Choroid plexus epithelial cell (primary cell): ENCODE data around the gene TDP2.
"Not testable (repeated sequence)": the region's sequence is repeated elsewhere in the genome, so short reads cannot be mapped to it uniquely, and the experiment has no call there.

ENCODE experiments used
- DNase-seq: peaks from one replicate; pipeline ENCODE4 v3.0.0-alpha.2; 2010; ENCODE audit warnings: low read depth
- H3K4me3 ChIP-seq: 2 replicates; pipeline ENCODE4 v1.5.1; 2011; ENCODE audit warnings: low read depth, mild to moderate bottlenecking, control low read depth, low read length, moderate library complexity
- CTCF ChIP-seq: conservative IDR thresholded peaks from 2 replicates; pipeline ENCODE4 v1.5.1; 2011; ENCODE audit warnings: low read depth, mild to moderate bottlenecking, control low read depth, inconsistent platforms, low read length, moderate library complexity

Gene TDP2

GRCh38 chr6:24664046-24664987, 2.4 kb downstream of the TDP2 start:
- no peak overlapping the region for H3K4me3 ChIP-seq
- no peak for TF ChIP-seq CTCF
- DNase-seq, result no peak

GRCh38 chr6:24663189-24663588, 3.5 kb downstream of the TDP2 start:
- no peak overlapping the region for H3K4me3 ChIP-seq
- no peak for TF ChIP-seq CTCF
- no peak for DNase-seq

GRCh38 chr6:24662236-24662635, 4.5 kb downstream of the TDP2 start:
- no peak for DNase-seq
- H3K4me3 ChIP-seq, result no peak overlapping the region
- TF ChIP-seq CTCF, result no peak

- not testable (repeated sequence) for DNase-seq, H3K4me3 ChIP-seq
Measured at GRCh38 chr6:24661759-24662158, 4.9 kb downstream of the TDP2 start.

- H3K4me3 ChIP-seq, result no peak overlapping the region
- TF ChIP-seq CTCF, result no peak
- no peak for DNase-seq
Measured at GRCh38 chr6:24660105-24660504, 6.6 kb downstream of the TDP2 start.

- peak; percentile 54 for DNase-seq
- no peak overlapping the region for H3K4me3 ChIP-seq
- TF ChIP-seq CTCF, result no peak
Measured at GRCh38 chr6:24659561-24659960, 7.1 kb downstream of the TDP2 start.

GRCh38 chr6:24658573-24659560, 7.8 kb downstream of the TDP2 start:
- no peak for TF ChIP-seq CTCF
- DNase-seq, result peak; percentile 97
- no peak overlapping the region for H3K4me3 ChIP-seq
